ENCODE results near the gene SLC36A4.
"Not testable (repeated sequence)": the region's sequence is repeated elsewhere in the genome, so short reads cannot be mapped to it uniquely, and the experiment has no call there.

SLC36A4 gene

GRCh38 chr11:93194673-93195291, 3.0 kb downstream of the SLC36A4 start:
- no peak for DNase-seq (ENCODE audit: low read depth)

- no peak for DNase-seq (ENCODE audit: low read depth)
Measured at GRCh38 chr11:93193731-93194130, 4.1 kb downstream of the SLC36A4 start.

GRCh38 chr11:93192163-93192562, 5.6 kb downstream of the SLC36A4 start:
- no peak for DNase-seq (ENCODE audit: low read depth)

- no peak for DNase-seq (ENCODE audit: low read depth)
Measured at GRCh38 chr11:93189462-93189861, 8.3 kb downstream of the SLC36A4 start.

GRCh38 chr11:93188726-93189125, 9.1 kb downstream of the SLC36A4 start:
- no peak for DNase-seq (ENCODE audit: low read depth)

GRCh38 chr11:93187290-93187689, 10.5 kb downstream of the SLC36A4 start:
- DNase-seq (ENCODE audit: low read depth) = no peak

GRCh38 chr11:93177891-93178290, 19.9 kb downstream of the SLC36A4 start:
- not testable (repeated sequence) for DNase-seq (ENCODE audit: low read depth)

GRCh38 chr11:93169950-93170561, 27.7 kb downstream of the SLC36A4 start:
- no peak for DNase-seq (ENCODE audit: low read depth)

GRCh38 chr11:93169143-93169542, 28.6 kb downstream of the SLC36A4 start:
- DNase-seq (ENCODE audit: low read depth) = no peak

GRCh38 chr11:93166862-93167261, 30.9 kb downstream of the SLC36A4 start:
- no peak for DNase-seq (ENCODE audit: low read depth)

GRCh38 chr11:93166194-93166593, 31.6 kb downstream of the SLC36A4 start:
- no peak for DNase-seq (ENCODE audit: low read depth)

- no peak for DNase-seq (ENCODE audit: low read depth)
Measured at GRCh38 chr11:93160808-93161207, 37.0 kb downstream of the SLC36A4 start.

- DNase-seq (ENCODE audit: low read depth) = no peak
Measured at GRCh38 chr11:93160156-93160555, 37.6 kb downstream of the SLC36A4 start.

GRCh38 chr11:93159721-93160120, 38.1 kb downstream of the SLC36A4 start:
- no peak for DNase-seq (ENCODE audit: low read depth)

GRCh38 chr11:93155738-93156137, 42.1 kb downstream of the SLC36A4 start:
- DNase-seq (ENCODE audit: low read depth) = no peak

GRCh38 chr11:93145390-93145915, 52.3 kb downstream of the SLC36A4 start:
- DNase-seq (ENCODE audit: low read depth) = no peak

- DNase-seq (ENCODE audit: low read depth) = no peak
Measured at GRCh38 chr11:93143800-93144199, 54.0 kb downstream of the SLC36A4 start.

- no peak for DNase-seq (ENCODE audit: low read depth)
Measured at GRCh38 chr11:93143186-93143585, 54.6 kb downstream of the SLC36A4 start.

- no peak for DNase-seq (ENCODE audit: low read depth)
Measured at GRCh38 chr11:93133488-93134109, 64.2 kb downstream of the SLC36A4 start.

- DNase-seq (ENCODE audit: low read depth) = no peak
Measured at GRCh38 chr11:93132836-93133235, 65.0 kb downstream of the SLC36A4 start.

- no peak for DNase-seq (ENCODE audit: low read depth)
Measured at GRCh38 chr11:93131709-93132108, 66.1 kb downstream of the SLC36A4 start.

GRCh38 chr11:93128574-93128973, 69.2 kb downstream of the SLC36A4 start:
- no peak for DNase-seq (ENCODE audit: low read depth)

GRCh38 chr11:93123351-93123898, 74.4 kb downstream of the SLC36A4 start:
- no peak for DNase-seq (ENCODE audit: low read depth)

Measured in activated T-helper 1 cell treated with Interleukin-2 at 50 U/mL for 16 hours (primary cell).